Heart right ventricle (tissue), 16 donors: Measurements from ENCODE around the gene CDC42BPA. TPM values are rescaled to one million over a fixed set of nuclear protein-coding genes. Genes with fewer than 3 reads are reported as not detected.

Source experiments
- ATAC-seq, 8 donors: fragments of 200-7000 bp; cut with Tn5 transposase; one replicate each; pipeline ENCODE4 v1.9.1; 2020; ENCODE audit warnings: mild to moderate bottlenecking in 8 of 8, moderate library complexity in 8 of 8, moderate number of reproducible peaks in 1 of 8
- DNase-seq, 2 donors: peaks; one replicate each; pipeline ENCODE4 v3.0.0-alpha.2; 2020
- H3K27ac ChIP-seq, 10 donors: fragments of 200-600 bp; sonication (generic) in 2 of 10; one replicate each; pipeline versions ENCODE4 v1.5.0 to v1.8.0; 2020 to 2022; ENCODE audit warnings: mild to moderate bottlenecking in 3 of 10
- H3K27me3 ChIP-seq, 7 donors: fragments of 200-600 bp; one replicate each; pipeline ENCODE4 v1.8.0; 2021 to 2022; ENCODE audit warnings: mild to moderate bottlenecking in 2 of 7
- H3K36me3 ChIP-seq, 9 donors: fragments of 200-600 bp; sonication (generic) in 1 of 9; one replicate each; pipeline versions ENCODE4 v1.5.0 to v1.8.0; 2020 to 2022; ENCODE audit warnings: mild to moderate bottlenecking in 2 of 9
- H3K4me1 ChIP-seq, 9 donors: fragments of 200-600 bp; sonication (generic) in 1 of 9; one replicate each; pipeline versions ENCODE4 v1.5.0 to v1.8.0; 2020 to 2022; ENCODE audit warnings: mild to moderate bottlenecking in 4 of 9
- H3K4me3 ChIP-seq, 10 donors: fragments of 200-600 bp; sonication (generic) in 2 of 10; one replicate each; pipeline versions ENCODE4 v1.5.0 to v1.8.0; 2020 to 2022; ENCODE audit warnings: mild to moderate bottlenecking in 7 of 10, moderate library complexity in 2 of 10
- H3K9me3 ChIP-seq, 11 donors: fragments of 200-600 bp in 10 of 11; sonication (generic) in 2 of 11; one replicate each; pipeline versions ENCODE4 v1.5.0 to v1.8.0; 2013 to 2022; ENCODE audit warnings: mild to moderate bottlenecking in 2 of 11, control low read depth in 1 of 11, moderate library complexity in 1 of 11
- WGBS, 2 donors: extraction: QIAGEN DNeasy Blood & Tissue Kit; methylation state at CpG; one replicate each; pipeline ENCODE4 v1.1.7; 2013; ENCODE audit warnings: inconsistent platforms in 1 of 2; 5-methylcytosine and 5-hydroxymethylcytosine counted together
- intact Hi-C, 10 donors: fragments of 100-400 bp; cut with DNase I; formaldehyde crosslinking; loops; one replicate each; pipeline versions ENCODE4 v1.11.1 to v1.14.2; 2022
- polyA plus RNA-seq, 2 donors: library from polyadenylated mRNA; stranded (reverse); fragments of 200-250 nt; gene quantifications; one replicate each; pipeline ENCODE4 v1.2.3, GENCODE V29; 2013
- total RNA-seq, 10 donors: library from RNA; stranded (reverse); fragmentation: NEBNext Ultra II Directional in 3 of 10; extraction: Animal tissue kit (Norgen Biotek cat#: 25700) in 3 of 10; gene quantifications; one replicate each; pipeline versions ENCODE4 v1.2.1 to v1.2.4, GENCODE V29; 2021 to 2023
- TF ChIP-seq, protein P1 (sequence below), 9 donors: fragments of 200-600 bp; sonication (generic) in 2 of 9; IDR thresholded peaks; one replicate each; pipeline versions ENCODE4 v1.5.0 to v1.8.0; 2021 to 2022; ENCODE audit warnings: antibody characterized with exemption in 9 of 9, mild to moderate bottlenecking in 5 of 9, moderate library complexity in 1 of 9
- donor health status: Arrhythmogenic right ventricular cardiomyopathy.
- donor health status: ischemic (EF 13 %, LVEDD 7.1; RV severe dilation, severe dysfunction).
- donor health status: healthy with polysubstance abuse.
- donor health status: DM: no; HTN: yes; CAD: no.
- donor health status: DM: no; HTN: no; CAD: no.
- donor health status: ischemic (EF 25% LVEDD 6.9; RV normal size, moderate dysfunction).
- donor health status: ischemic (EF 25% LVEDD 5.7; RV mildly dilated, moderate dysfunction).
- donor health status: healthy.
- donor health status: DM: yes; HTN: yes; CAD: no.
- donor health status: Ischemic cardiomyopathy.
- donor health status: ischemic (EF 35%, LVEDD 5.7; RV mildly dilated, moderate dysfunction).
- donor health status: nonischemic (EF 11% LVEDD 7.7; RV severe dilation, severe dysfunction).
- donor health status: DM: yes; HTN: yes; CAD: no.
- donor health status: PGD.
- donor health status: ischemic (EF 29% LVEDD 5.4; RV normal size, mild dysfunction).
- donor health status: nonischemic (EF 23%, LVEDD 6.1; RV moderate dilation, normal function).

The CDC42BPA gene
- total and polyA plus RNA-seq, 12 donors = 8.6 to 39.5 (median 31.5) TPM

GRCh38 chr1:227213426-227213825 lies 104.9 kb downstream of the CDC42BPA start:
- Histone ChIP-seq H3K4me1 (peaks cover 0 to 27% (median 8%) of the 10 kb centered on the region in 9 donors), H3K27ac (no peak overlapping the region), H3K27me3 (no peaks in the 10 kb centered on the region), H3K4me3 (no peak overlapping the region), H3K9me3 (no peaks in the 10 kb centered on the region), H3K36me3 (peaks cover 0 to 26% (median 0%) of the 10 kb centered on the region in 9 donors)
- TF ChIP-seq, protein P1, sequence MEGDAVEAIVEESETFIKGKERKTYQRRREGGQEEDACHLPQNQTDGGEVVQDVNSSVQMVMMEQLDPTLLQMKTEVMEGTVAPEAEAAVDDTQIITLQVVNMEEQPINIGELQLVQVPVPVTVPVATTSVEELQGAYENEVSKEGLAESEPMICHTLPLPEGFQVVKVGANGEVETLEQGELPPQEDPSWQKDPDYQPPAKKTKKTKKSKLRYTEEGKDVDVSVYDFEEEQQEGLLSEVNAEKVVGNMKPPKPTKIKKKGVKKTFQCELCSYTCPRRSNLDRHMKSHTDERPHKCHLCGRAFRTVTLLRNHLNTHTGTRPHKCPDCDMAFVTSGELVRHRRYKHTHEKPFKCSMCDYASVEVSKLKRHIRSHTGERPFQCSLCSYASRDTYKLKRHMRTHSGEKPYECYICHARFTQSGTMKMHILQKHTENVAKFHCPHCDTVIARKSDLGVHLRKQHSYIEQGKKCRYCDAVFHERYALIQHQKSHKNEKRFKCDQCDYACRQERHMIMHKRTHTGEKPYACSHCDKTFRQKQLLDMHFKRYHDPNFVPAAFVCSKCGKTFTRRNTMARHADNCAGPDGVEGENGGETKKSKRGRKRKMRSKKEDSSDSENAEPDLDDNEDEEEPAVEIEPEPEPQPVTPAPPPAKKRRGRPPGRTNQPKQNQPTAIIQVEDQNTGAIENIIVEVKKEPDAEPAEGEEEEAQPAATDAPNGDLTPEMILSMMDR (IDR thresholded peaks at IDR 0.05) = no peak
- DNase-seq = no peak
- intact Hi-C loops = no loop called here
- no peak for ATAC-seq
- WGBS, 2 donors = 84 to 87% methylated on average over 4 of the region's 4 CpGs

DNA sequence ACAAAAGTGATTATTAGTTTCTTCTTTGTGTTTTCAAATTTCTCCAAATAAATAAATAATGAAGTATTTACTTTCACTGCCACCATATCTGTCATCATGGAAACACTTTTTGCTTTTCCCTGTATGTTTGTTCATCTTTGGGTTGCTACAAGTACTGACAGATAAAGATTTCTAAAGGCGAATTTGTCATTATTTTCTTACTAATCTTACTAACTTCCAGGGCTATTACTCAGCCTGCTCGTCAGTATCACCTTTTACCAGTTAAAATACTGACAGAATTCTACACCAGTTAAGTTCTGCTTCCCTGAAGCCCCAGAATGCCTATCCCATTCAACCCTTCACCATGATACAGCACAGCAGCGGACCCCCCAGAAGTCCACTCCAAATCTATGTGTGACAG lies 106.1 kb downstream of the CDC42BPA start:
- Histone ChIP-seq H3K9me3 (no peaks in the 10 kb centered on the region), H3K27ac (no peak overlapping the region), H3K4me3 (no peak overlapping the region), H3K36me3 (peaks cover 0 to 26% (median 0%) of the 10 kb centered on the region in 9 donors), H3K4me1 (peaks cover 0 to 27% (median 8%) of the 10 kb centered on the region in 9 donors), H3K27me3 (no peaks in the 10 kb centered on the region)
- ATAC-seq (no peak), DNase-seq (no peak)
- TF ChIP-seq, protein P1 (IDR thresholded peaks at IDR 0.05) = no peak
- 81 to 92% methylated on average over 3 of the region's 3 CpGs for WGBS, 2 donors
- intact Hi-C loops = no loop called here

GRCh38 chr1:227210604-227211003 lies 107.7 kb downstream of the CDC42BPA start:
- TF ChIP-seq, protein P1 (IDR thresholded peaks at IDR 0.05) = no peak
- no peak overlapping the region for H3K27ac ChIP-seq
- ATAC-seq = no peak
- no peak for DNase-seq
- intact Hi-C loops = no loop called here
- peaks cover 0 to 26% (median 0%) of the 10 kb centered on the region in 9 donors for H3K36me3 ChIP-seq
- no peak overlapping the region for H3K4me3 ChIP-seq
- no peaks in the 10 kb centered on the region for H3K27me3 ChIP-seq
- H3K9me3 ChIP-seq = no peaks in the 10 kb centered on the region
- peaks cover 0 to 27% (median 8%) of the 10 kb centered on the region in 9 donors for H3K4me1 ChIP-seq

DNA sequence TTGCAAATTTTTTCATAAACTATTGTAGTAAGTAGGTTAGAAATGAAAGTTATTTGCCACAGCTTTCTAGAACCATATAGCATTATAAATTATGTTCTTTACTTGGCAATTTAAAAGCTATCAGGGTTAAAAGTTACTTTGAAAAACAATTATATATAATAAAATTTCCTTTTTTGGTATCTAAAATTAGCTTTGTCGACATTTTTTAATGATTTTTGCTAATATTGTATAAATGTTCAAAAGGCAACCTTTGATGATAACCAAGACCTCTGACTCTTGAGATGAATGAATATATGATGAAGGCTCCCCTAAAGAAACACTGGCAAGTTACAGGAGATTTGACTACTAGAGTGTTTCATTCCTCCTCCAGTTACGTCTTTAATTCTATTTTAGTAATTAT lies 121.2 kb downstream of the CDC42BPA start:
- intact Hi-C loops = no loop called here
- ATAC-seq (no peak), DNase-seq (no peak)
- TF ChIP-seq, protein P1 (IDR thresholded peaks at IDR 0.05) = no peak
- Histone ChIP-seq H3K27me3 (no peaks in the 10 kb centered on the region), H3K4me1 (peaks cover 0 to 5% (median 0%) of the 10 kb centered on the region in 9 donors), H3K27ac (no peak overlapping the region), H3K9me3 (no peaks in the 10 kb centered on the region), H3K4me3 (no peak overlapping the region), H3K36me3 (peaks cover 0 to 40% (median 0%) of the 10 kb centered on the region in 9 donors)
- 89 to 96% methylated on average over 2 of the region's 2 CpGs for WGBS, 2 donors
